Right renal cortex interstitium (tissue), 3 donors: ENCODE results near the gene PLXNA4. TPM values are rescaled to one million over a fixed set of nuclear protein-coding genes. Genes with fewer than 3 reads are reported as not detected.

Experiments
- DNase-seq, 3 donors: peaks; one replicate each; pipeline ENCODE4 v3.0.0-alpha.2; 2013; ENCODE audit warnings: low read depth in 3 of 3, low spot score in 2 of 3
- polyA plus RNA-seq, 3 donors: library from polyadenylated mRNA; unstranded; fragments of 120-200 nt; gene quantifications; one replicate each; pipeline ENCODE4 v1.2.1, GENCODE V29; 2013; ENCODE audit not compliant: insufficient read length in 3 of 3

The PLXNA4 gene
- polyA plus RNA-seq, 3 donors: 11.8 to 14.5 (median 13.5) TPM

- no peak for DNase-seq
Observed at GRCh38 chr7:132368246-132368900, 207.9 kb downstream of the PLXNA4 start.

GRCh38 chr7:132367795-132368194 is 208.5 kb downstream of the PLXNA4 start:
- no peak for DNase-seq

GRCh38 chr7:132367004-132367403 is 209.3 kb downstream of the PLXNA4 start:
- no peak for DNase-seq

- no peak for DNase-seq
Observed at GRCh38 chr7:132364226-132364625, 212.0 kb downstream of the PLXNA4 start.

GRCh38 chr7:132362059-132362458 is 214.2 kb downstream of the PLXNA4 start:
- DNase-seq: no peak

- DNase-seq: no peak
Observed at GRCh38 chr7:132361146-132361545, 215.1 kb downstream of the PLXNA4 start.

GRCh38 chr7:132359743-132360142 is 216.5 kb downstream of the PLXNA4 start:
- DNase-seq: no peak

- DNase-seq: no peak
Observed at GRCh38 chr7:132355048-132355447, 221.2 kb downstream of the PLXNA4 start.

- DNase-seq: no peak
Observed at GRCh38 chr7:132354527-132354926, 221.7 kb downstream of the PLXNA4 start.

- no peak for DNase-seq
Observed at GRCh38 chr7:132353936-132354335, 222.3 kb downstream of the PLXNA4 start.

GRCh38 chr7:132352800-132353199 is 223.5 kb downstream of the PLXNA4 start:
- no peak for DNase-seq

- no peak for DNase-seq
Observed at GRCh38 chr7:132351954-132352499, 224.2 kb downstream of the PLXNA4 start.

- DNase-seq: no peak
Observed at GRCh38 chr7:132350741-132351140, 225.5 kb downstream of the PLXNA4 start.

- DNase-seq: no peak
Observed at GRCh38 chr7:132349075-132349474, 227.2 kb downstream of the PLXNA4 start.

- DNase-seq: no peak
Observed at GRCh38 chr7:132348341-132348740, 227.9 kb downstream of the PLXNA4 start.

- no peak for DNase-seq
Observed at GRCh38 chr7:132347858-132348257, 228.4 kb downstream of the PLXNA4 start.

GRCh38 chr7:132347123-132347522 is 229.1 kb downstream of the PLXNA4 start:
- DNase-seq: no peak

- no peak for DNase-seq
Observed at GRCh38 chr7:132345543-132346129, 230.6 kb downstream of the PLXNA4 start.

- no peak for DNase-seq
Observed at GRCh38 chr7:132345030-132345429, 231.2 kb downstream of the PLXNA4 start.

- DNase-seq: no peak
Observed at GRCh38 chr7:132343199-132343598, 233.1 kb downstream of the PLXNA4 start.

GRCh38 chr7:132337450-132338080 is 238.7 kb downstream of the PLXNA4 start:
- no peak for DNase-seq

- DNase-seq: no peak
Observed at GRCh38 chr7:132336797-132337196, 239.5 kb downstream of the PLXNA4 start.
